ENCODE results near the gene DHX30.

DNA sequence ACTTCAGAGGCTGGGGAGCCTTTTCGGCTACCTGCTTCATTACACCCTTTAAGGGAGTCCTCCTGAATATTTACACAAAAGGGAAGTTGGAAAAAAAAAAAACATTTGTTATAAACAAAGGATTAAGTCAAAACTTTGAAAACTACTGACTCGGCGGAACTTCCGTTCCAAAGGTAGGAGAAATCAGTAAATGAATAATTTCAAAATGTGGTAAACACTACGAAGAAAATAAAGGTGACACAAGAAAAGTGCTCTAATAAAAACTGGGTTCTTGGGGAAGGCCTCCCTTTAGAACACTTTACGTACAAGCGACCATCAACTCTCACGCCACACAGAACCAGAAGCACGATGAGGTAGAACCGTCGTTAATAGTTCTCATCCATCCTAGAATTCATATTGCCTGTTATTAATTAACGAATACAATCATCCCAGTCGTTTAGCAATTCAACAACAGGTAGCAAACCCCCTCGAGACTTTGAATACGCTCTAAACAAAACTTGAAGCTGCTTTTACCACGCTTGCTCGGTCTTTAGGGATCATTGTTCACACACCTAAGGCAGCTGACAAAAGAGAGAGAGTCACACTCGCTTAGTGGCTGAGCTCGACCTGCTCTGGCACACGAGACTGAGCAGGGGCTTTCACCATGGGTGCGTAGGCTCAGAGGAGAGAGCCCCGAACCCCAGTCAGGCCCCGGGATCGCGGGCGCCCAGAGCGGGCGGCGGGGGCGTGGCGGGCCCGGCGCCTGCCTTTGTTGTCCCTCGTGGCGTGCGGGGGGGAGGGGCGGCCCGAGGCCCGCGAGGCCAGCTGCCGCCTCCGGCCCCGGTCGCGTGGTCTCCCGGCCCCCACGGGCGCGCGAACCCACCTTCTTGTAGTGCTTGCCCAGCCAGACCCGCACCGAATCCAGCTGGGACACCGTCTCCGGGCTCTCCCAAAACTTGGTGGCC, 21.9 kb upstream of the DHX30 start:
- TF ChIP-seq ZNF77 (CRISPR knock-in tag; IDR thresholded peaks at IDR 0.05): no peak
- TF ChIP-seq, protein P1, sequence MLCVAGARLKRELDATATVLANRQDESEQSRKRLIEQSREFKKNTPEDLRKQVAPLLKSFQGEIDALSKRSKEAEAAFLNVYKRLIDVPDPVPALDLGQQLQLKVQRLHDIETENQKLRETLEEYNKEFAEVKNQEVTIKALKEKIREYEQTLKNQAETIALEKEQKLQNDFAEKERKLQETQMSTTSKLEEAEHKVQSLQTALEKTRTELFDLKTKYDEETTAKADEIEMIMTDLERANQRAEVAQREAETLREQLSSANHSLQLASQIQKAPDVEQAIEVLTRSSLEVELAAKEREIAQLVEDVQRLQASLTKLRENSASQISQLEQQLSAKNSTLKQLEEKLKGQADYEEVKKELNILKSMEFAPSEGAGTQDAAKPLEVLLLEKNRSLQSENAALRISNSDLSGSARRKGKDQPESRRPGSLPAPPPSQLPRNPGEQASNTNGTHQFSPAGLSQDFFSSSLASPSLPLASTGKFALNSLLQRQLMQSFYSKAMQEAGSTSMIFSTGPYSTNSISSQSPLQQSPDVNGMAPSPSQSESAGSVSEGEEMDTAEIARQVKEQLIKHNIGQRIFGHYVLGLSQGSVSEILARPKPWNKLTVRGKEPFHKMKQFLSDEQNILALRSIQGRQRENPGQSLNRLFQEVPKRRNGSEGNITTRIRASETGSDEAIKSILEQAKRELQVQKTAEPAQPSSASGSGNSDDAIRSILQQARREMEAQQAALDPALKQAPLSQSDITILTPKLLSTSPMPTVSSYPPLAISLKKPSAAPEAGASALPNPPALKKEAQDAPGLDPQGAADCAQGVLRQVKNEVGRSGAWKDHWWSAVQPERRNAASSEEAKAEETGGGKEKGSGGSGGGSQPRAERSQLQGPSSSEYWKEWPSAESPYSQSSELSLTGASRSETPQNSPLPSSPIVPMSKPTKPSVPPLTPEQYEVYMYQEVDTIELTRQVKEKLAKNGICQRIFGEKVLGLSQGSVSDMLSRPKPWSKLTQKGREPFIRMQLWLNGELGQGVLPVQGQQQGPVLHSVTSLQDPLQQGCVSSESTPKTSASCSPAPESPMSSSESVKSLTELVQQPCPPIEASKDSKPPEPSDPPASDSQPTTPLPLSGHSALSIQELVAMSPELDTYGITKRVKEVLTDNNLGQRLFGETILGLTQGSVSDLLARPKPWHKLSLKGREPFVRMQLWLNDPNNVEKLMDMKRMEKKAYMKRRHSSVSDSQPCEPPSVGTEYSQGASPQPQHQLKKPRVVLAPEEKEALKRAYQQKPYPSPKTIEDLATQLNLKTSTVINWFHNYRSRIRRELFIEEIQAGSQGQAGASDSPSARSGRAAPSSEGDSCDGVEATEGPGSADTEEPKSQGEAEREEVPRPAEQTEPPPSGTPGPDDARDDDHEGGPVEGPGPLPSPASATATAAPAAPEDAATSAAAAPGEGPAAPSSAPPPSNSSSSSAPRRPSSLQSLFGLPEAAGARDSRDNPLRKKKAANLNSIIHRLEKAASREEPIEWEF (CRISPR knock-in tag; IDR thresholded peaks at IDR 0.05): no peak
- no peak for TF ChIP-seq YY1 (IDR thresholded peaks at IDR 0.05; ENCODE audit: borderline replicate concordance in 1 of 3, control insufficient read depth in 1 of 3, extremely low read depth in 1 of 3, insufficient read depth in 3 of 3, insufficient read length in 1 of 3, insufficient replicate concordance in 2 of 3, low read depth in 1 of 3, low read length in 2 of 3)
- TF ChIP-seq POLR2A (conservative IDR thresholded peaks at IDR 0.05): no peak
- TF ChIP-seq, protein P2, sequence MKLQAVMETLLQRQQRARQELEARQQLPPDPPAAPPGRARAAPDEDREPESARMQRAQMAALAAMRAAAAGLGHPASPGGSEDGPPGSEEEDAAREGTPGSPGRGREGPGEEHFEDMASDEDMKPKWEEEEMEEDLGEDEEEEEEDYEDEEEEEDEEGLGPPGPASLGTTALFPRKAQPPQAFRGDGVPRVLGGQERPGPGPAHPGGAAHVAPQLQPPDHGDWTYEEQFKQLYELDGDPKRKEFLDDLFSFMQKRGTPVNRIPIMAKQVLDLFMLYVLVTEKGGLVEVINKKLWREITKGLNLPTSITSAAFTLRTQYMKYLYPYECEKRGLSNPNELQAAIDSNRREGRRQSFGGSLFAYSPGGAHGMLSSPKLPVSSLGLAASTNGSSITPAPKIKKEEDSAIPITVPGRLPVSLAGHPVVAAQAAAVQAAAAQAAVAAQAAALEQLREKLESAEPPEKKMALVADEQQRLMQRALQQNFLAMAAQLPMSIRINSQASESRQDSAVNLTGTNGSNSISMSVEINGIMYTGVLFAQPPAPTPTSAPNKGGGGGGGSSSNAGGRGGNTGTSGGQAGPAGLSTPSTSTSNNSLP (IDR thresholded peaks at IDR 0.05; ENCODE audit: borderline replicate concordance, low read depth, low read length): no peak
